NCI-H2029 (cell line): ENCODE data around the gene SORCS2.

Source experiments
- DNase-seq: peaks from one replicate; lab custom pipeline; 2025; lab: John Stamatoyannopoulos, UW

SORCS2 gene

GRCh38 chr4:7530082-7530481 lies 337.7 kb downstream of the SORCS2 start:
- DNase-seq, result no peak

- no peak for DNase-seq
Observed at GRCh38 chr4:7530932-7531639, 338.7 kb downstream of the SORCS2 start.

- DNase-seq, result no peak
Observed at GRCh38 chr4:7531640-7531994, 339.3 kb downstream of the SORCS2 start.

GRCh38 chr4:7532043-7532442 lies 339.7 kb downstream of the SORCS2 start:
- DNase-seq, result no peak

- no peak for DNase-seq
Observed at GRCh38 chr4:7533267-7533666, 340.9 kb downstream of the SORCS2 start.

- no peak for DNase-seq
Observed at GRCh38 chr4:7535094-7535493, 342.8 kb downstream of the SORCS2 start.

- no peak for DNase-seq
Observed at GRCh38 chr4:7535619-7536018, 343.3 kb downstream of the SORCS2 start.

- DNase-seq, result no peak
Observed at GRCh38 chr4:7536876-7537275, 344.5 kb downstream of the SORCS2 start.

- no peak for DNase-seq
Observed at GRCh38 chr4:7537853-7538400, 345.6 kb downstream of the SORCS2 start.

- no peak for DNase-seq
Observed at GRCh38 chr4:7538518-7538917, 346.2 kb downstream of the SORCS2 start.

GRCh38 chr4:7539186-7539585 lies 346.8 kb downstream of the SORCS2 start:
- DNase-seq, result no peak

- DNase-seq, result peak; percentile 75
Observed at GRCh38 chr4:7539659-7540058, 347.3 kb downstream of the SORCS2 start.

- DNase-seq, result no peak
Observed at GRCh38 chr4:7540206-7540605, 347.9 kb downstream of the SORCS2 start.

GRCh38 chr4:7540654-7541413 lies 348.5 kb downstream of the SORCS2 start:
- no peak for DNase-seq

- no peak for DNase-seq
Observed at GRCh38 chr4:7541414-7541810, 349.1 kb downstream of the SORCS2 start.

- no peak for DNase-seq
Observed at GRCh38 chr4:7542781-7543180, 350.4 kb downstream of the SORCS2 start.

GRCh38 chr4:7546152-7546808 lies 353.9 kb downstream of the SORCS2 start:
- no peak for DNase-seq

- no peak for DNase-seq
Observed at GRCh38 chr4:7546809-7547367, 354.6 kb downstream of the SORCS2 start.

- peak; percentile 65 for DNase-seq
Observed at GRCh38 chr4:7547368-7548040, 355.2 kb downstream of the SORCS2 start.

- DNase-seq, result no peak
Observed at GRCh38 chr4:7549866-7550265, 357.5 kb downstream of the SORCS2 start.

- DNase-seq, result no peak
Observed at GRCh38 chr4:7552466-7552865, 360.1 kb downstream of the SORCS2 start.

GRCh38 chr4:7553280-7553679 lies 360.9 kb downstream of the SORCS2 start:
- DNase-seq, result no peak
